HCT116 (cell line): ENCODE data around the gene PLCL2.

Experiments used
- EZH2 ChIP-seq: fragments of 200-600 bp; sonication (generic); IDR thresholded peaks from 2 replicates; pipeline ENCODE4 v1.6.1; 2017; ENCODE audit warnings: antibody characterized with exemption, mixed run types
- EZH2phosphoT487 ChIP-seq: fragments of 200-600 bp; IDR thresholded peaks from 2 replicates; pipeline ENCODE4 v1.6.1; 2018; ENCODE audit warnings: antibody characterized with exemption, borderline replicate concordance
- POLR2A ChIP-seq: IDR thresholded peaks from 2 replicates; pipeline ENCODE4 v1.7.0; 2011; ENCODE audit warnings: borderline replicate concordance; ENCODE audit not compliant: insufficient read depth, insufficient read length; ENCODE audit errors: extremely low read depth
- POLR2AphosphoS5 ChIP-seq: IDR thresholded peaks from 2 replicates; pipeline ENCODE4 v1.6.1; 2011; ENCODE audit warnings: mild to moderate bottlenecking, low read depth, low read length, moderate library complexity
- RAD21 ChIP-seq: IDR thresholded peaks from 2 replicates; pipeline ENCODE4 v1.6.1; 2012; ENCODE audit warnings: low read depth, mild to moderate bottlenecking
- REST ChIP-seq: IDR thresholded peaks from 2 replicates; pipeline ENCODE4 v1.6.1; 2012; ENCODE audit warnings: low read depth
- SIN3A ChIP-seq: IDR thresholded peaks from 2 replicates; pipeline ENCODE4 v1.6.1; 2012; ENCODE audit warnings: low read depth
- SP1 ChIP-seq: IDR thresholded peaks from 2 replicates; pipeline ENCODE4 v1.6.1; 2012; ENCODE audit warnings: low read depth
- SRF ChIP-seq: IDR thresholded peaks from 2 replicates; pipeline ENCODE4 v1.6.1; 2012; ENCODE audit warnings: low read depth
- YY1 ChIP-seq: IDR thresholded peaks from 2 replicates; pipeline ENCODE4 v1.6.1; 2011; ENCODE audit warnings: low read length, low read depth, moderate library complexity, mild to moderate bottlenecking; ENCODE audit not compliant: insufficient replicate concordance; ENCODE audit errors: extremely low read depth
- ZNF274 ChIP-seq: fragments of 200-500 bp; sonication (Bioruptor generic); IDR thresholded peaks from 2 replicates; pipeline ENCODE4 v1.6.1; 2014; ENCODE audit warnings: mild to moderate bottlenecking, low read depth, low read length, inconsistent platforms
- TF ChIP-seq, protein P1 (sequence below), 3 experiments: fragments of 200-600 bp in 1 of 3; sonication (generic) in 1 of 3; IDR thresholded peaks in 2 of 3; conservative IDR thresholded peaks in 1 of 3; 2 replicates each; pipeline ENCODE4 v1.5.1; 2012 to 2017; ENCODE audit warnings: low read depth in 2 of 3, low read length in 2 of 3, antibody characterized with exemption in 1 of 3, borderline replicate concordance in 1 of 3, control low read depth in 1 of 3, mild to moderate bottlenecking in 1 of 3, mixed read lengths in 1 of 3, mixed run types in 1 of 3, moderate library complexity in 1 of 3; ENCODE audit not compliant: insufficient read depth in 1 of 3

DNA sequence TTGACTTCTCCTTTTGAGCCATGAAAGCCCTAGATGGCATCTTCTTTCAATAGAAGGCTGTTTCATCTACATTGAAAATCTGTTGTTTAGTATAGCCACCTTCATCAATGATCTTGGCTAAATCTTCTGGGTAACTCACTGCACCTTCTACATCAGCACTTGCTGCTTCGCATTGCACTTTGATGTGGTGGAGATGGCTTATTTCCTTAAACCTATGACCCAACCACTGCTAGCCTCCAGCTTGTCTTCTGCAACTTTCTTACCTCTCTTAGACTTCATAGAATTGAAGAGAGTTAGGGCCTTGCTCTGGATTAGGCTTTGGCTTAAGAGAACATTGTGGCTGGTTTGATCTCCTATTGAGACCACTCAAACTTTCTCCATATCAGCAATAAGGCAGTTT is 189.8 kb downstream of the PLCL2 start:
- TF ChIP-seq POLR2AphosphoS5, result no peak
- TF ChIP-seq SIN3A, result no peak
- TF ChIP-seq, protein P1, sequence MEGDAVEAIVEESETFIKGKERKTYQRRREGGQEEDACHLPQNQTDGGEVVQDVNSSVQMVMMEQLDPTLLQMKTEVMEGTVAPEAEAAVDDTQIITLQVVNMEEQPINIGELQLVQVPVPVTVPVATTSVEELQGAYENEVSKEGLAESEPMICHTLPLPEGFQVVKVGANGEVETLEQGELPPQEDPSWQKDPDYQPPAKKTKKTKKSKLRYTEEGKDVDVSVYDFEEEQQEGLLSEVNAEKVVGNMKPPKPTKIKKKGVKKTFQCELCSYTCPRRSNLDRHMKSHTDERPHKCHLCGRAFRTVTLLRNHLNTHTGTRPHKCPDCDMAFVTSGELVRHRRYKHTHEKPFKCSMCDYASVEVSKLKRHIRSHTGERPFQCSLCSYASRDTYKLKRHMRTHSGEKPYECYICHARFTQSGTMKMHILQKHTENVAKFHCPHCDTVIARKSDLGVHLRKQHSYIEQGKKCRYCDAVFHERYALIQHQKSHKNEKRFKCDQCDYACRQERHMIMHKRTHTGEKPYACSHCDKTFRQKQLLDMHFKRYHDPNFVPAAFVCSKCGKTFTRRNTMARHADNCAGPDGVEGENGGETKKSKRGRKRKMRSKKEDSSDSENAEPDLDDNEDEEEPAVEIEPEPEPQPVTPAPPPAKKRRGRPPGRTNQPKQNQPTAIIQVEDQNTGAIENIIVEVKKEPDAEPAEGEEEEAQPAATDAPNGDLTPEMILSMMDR (IDR thresholded peaks at IDR 0.05 in 2 of 3, conservative IDR thresholded peaks at IDR 0.05 in 1 of 3; ENCODE audit: borderline replicate concordance in 1 of 3, insufficient read depth in 1 of 3, low read depth in 2 of 3, low read length in 2 of 3), result no peak
- no peak for TF ChIP-seq YY1
- TF ChIP-seq POLR2A, result no peak
- TF ChIP-seq EZH2phosphoT487, result no peak
- no peak for TF ChIP-seq REST
- TF ChIP-seq RAD21, result no peak
- no peak for TF ChIP-seq SP1
- TF ChIP-seq ZNF274, result no peak
- TF ChIP-seq EZH2, result no peak
- no peak for TF ChIP-seq SRF
